Esophagus muscularis mucosa (tissue), 3 donors: ENCODE data around the gene PSKH1.
"Not testable (repeated sequence)": the region's sequence is repeated elsewhere in the genome, so short reads cannot be mapped to it uniquely, and the experiment has no call there.

Source experiments
- POLR2A ChIP-seq: fragments of 450-650 bp; IDR thresholded peaks from one replicate; pipeline ENCODE4 v1.6.1; 2017; ENCODE audit warnings: antibody characterized with exemption, moderate library complexity, mild to moderate bottlenecking, low read depth
- TF ChIP-seq, protein P1 (sequence below), 3 experiments: fragments of 200-600 bp in 2 of 3; fragments of 450-650 bp in 1 of 3; sonication (generic) in 2 of 3; IDR thresholded peaks; one replicate each; pipeline ENCODE4 v1.5.1; 2017 to 2019; ENCODE audit warnings: antibody characterized with exemption in 3 of 3, mild to moderate bottlenecking in 2 of 3, moderate library complexity in 1 of 3

DNA sequence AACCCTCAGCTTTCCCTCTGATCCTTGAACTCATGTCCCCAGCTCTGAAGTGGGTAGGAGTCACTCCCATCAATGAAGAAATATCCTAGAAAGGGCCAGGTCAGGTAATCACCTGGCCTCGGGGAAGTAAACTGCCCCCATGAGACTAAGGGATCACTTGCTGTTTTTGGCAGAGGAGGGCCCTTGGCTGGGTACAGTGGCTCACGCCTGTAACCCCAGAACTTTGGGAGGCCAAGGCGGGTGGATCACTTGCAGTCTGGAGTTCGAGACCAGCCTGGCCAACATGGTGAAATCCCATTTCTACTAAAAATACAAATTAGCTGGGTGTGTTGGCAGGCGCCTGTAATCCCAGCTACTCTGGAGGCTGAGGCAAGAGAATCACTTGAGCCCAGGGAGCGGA, 29.0 kb upstream of the PSKH1 start:
- not testable (repeated sequence) for TF ChIP-seq POLR2A
- TF ChIP-seq, protein P1, sequence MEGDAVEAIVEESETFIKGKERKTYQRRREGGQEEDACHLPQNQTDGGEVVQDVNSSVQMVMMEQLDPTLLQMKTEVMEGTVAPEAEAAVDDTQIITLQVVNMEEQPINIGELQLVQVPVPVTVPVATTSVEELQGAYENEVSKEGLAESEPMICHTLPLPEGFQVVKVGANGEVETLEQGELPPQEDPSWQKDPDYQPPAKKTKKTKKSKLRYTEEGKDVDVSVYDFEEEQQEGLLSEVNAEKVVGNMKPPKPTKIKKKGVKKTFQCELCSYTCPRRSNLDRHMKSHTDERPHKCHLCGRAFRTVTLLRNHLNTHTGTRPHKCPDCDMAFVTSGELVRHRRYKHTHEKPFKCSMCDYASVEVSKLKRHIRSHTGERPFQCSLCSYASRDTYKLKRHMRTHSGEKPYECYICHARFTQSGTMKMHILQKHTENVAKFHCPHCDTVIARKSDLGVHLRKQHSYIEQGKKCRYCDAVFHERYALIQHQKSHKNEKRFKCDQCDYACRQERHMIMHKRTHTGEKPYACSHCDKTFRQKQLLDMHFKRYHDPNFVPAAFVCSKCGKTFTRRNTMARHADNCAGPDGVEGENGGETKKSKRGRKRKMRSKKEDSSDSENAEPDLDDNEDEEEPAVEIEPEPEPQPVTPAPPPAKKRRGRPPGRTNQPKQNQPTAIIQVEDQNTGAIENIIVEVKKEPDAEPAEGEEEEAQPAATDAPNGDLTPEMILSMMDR (IDR thresholded peaks at IDR 0.05) = not testable (repeated sequence)
